ENCODE results near the gene CNTN5.

Gene CNTN5

GRCh38 chr11:100080821-100081220 is 1060.1 kb downstream of the CNTN5 start:
- TF ChIP-seq CTCF (IDR thresholded peaks at IDR 0.05), result no peak

- TF ChIP-seq CTCF (IDR thresholded peaks at IDR 0.05), result no peak
These were observed 1072.9 kb downstream of the CNTN5 start for GRCh38 chr11:100093698-100094097.

- TF ChIP-seq CTCF (IDR thresholded peaks at IDR 0.05), result no peak
These were observed 1073.5 kb downstream of the CNTN5 start for GRCh38 chr11:100094121-100094865.

GRCh38 chr11:100095809-100096208 is 1075.1 kb downstream of the CNTN5 start:
- no peak for TF ChIP-seq CTCF (IDR thresholded peaks at IDR 0.05)

- no peak for TF ChIP-seq CTCF (IDR thresholded peaks at IDR 0.05)
These were observed 1077.8 kb downstream of the CNTN5 start for GRCh38 chr11:100098560-100098959.

- no peak for TF ChIP-seq CTCF (IDR thresholded peaks at IDR 0.05)
These were observed 1084.7 kb downstream of the CNTN5 start for GRCh38 chr11:100105255-100105981.

GRCh38 chr11:100105982-100106358 is 1085.2 kb downstream of the CNTN5 start:
- no peak for TF ChIP-seq CTCF (IDR thresholded peaks at IDR 0.05)
